Umbilical cord (tissue), 2 donors: Measurements from ENCODE around the gene NOP10. TPM values are rescaled to one million over a fixed set of nuclear protein-coding genes. Genes with fewer than 3 reads are reported as not detected.
"Not testable (repeated sequence)": the region's sequence is repeated elsewhere in the genome, so short reads cannot be mapped to it uniquely, and the experiment has no call there.

Experiments used
- DNase-seq: peaks from one replicate; pipeline ENCODE4 v3.0.0-alpha.2; 2015; ENCODE audit warnings: low spot score
- total RNA-seq: library from RNA; depleted of rRNA; stranded (reverse); fragments of >200 nt; gene quantifications from one replicate; pipeline ENCODE4 v1.2.3, GENCODE V29; 2014; ENCODE audit warnings: low replicate concordance; ENCODE audit not compliant: insufficient read depth

Gene NOP10
- 79.7 TPM for total RNA-seq

DNA sequence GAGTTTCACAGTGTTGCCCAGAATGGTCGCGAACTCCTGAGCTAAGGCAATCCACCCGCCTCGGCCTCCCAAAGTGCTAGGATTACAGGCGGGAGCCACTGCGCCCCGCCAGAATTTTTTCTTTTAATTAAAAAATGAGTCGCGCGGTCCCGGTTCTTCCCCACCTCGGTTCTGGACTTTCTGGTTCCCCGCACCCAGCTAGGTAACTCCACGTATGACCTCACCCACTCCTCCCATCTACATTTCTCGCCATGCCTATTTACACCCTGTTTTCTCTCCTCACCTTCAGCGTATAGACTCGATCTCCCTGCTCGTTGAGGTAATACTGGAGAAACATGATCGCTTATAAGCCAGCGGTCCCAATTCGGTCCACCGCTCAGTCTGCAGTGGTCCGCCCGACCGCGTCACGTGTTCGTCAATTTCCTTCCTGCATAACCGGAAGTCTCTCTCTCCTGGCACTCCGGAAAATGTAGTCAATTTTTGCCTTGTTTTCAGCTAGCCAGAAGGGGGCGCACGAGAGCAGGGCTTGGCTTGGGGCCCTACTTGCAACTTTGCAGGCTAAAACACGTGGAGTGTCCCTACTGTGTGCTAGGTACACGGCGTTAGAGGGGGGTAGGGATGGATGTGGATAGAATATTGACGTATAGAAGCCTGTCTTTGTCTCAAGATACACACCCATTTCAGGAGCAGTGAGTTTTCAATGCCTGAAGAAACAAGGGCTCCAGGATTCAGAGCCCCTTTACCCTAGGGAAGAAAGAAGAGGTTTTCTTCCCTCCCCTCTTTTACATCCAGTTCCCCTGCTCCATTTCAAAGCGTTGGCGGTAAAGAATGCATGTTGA lies at the start of gene NOP10, which contains the start of gene NUTM1:
Gene NOP10 (minus strand): TSS at position 400 of the 839 bp plus-strand sequence. CDS start 63 bp downstream, at position 337.
Gene NUTM1 (plus strand): TSS at position 579 of the 839 bp plus-strand sequence. CDS start 382 bp downstream, outside the sequence.
- DNase-seq, result peak; percentile 93

DNA sequence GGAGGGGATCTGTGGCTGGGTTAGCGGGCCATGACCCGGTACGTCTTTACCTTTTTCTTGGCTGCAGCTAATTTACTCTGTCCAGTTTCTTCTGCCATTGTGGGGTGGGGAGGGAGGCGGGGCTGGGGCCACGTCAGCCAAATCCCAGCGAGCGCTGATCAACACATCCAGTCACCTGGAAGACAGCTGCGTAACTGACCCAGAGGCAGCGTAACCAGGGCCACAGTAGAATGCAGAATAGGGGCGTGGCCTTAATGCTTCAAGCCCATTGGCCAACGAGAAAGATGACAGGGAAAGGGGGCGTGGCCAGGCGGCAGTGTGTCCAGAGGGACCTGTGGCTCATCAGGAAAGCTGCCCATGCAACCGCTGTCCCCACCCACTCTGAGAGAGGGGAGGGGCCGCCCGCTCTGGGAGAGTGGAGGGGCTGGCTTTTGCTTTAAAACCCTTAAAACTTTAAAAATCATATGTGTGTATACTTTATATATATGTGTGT lies 46.7 kb upstream of the NOP10 start:
- not testable (repeated sequence) for DNase-seq

DNA sequence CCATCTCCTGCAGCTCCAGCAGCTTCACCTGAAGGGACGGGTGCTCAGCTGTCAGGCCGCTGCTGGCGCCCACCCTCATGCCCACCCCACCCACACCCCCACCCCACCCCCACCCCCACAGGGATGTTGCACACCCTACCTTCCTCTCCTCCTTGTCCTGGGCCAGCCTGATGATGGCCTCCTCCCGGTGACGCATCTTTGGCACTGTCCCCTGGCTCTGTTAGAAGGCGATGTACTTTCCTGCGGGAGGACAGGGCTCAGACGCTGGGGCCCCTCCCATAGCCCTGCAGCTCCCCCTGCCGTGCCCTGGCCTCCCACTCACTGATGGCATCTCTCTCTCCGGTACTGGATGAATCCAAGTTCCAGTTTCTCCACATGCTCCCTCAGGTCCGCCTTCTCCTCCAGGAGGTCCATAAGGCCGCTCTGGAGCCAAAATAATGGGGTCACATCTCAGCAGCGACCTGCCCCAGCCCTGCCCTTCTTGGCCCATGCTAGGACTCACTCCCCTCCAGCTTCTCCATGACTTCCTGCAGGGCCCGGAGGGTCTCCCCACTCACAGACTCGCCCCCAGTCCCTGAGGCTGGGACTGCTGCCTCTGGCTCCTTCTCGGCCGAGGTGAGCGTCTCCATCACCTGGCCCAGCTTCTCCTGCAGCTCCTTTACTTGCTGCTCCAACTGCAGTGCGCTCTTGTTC lies 39.0 kb upstream of the NOP10 start:
- DNase-seq, result not testable (repeated sequence)

DNA sequence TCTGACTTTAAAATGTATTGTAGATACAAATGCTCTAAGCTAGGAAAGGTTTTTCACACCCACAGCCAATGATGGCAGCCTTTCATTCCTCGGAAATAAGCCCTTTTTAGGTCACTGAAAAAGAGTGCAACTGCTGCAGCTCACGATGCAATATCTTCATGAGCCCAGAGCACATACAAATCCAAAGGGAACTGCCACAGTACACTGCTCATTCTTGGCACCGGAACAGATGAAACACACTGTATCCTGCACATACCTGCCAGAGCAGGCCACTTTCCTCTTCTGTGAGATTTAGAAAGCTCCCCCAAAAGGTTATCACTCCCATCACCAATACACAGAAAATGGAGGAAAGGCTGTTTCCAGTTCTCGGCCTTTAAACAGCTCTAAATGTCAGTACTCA lies 37.6 kb upstream of the NOP10 start:
- not testable (repeated sequence) for DNase-seq

DNA sequence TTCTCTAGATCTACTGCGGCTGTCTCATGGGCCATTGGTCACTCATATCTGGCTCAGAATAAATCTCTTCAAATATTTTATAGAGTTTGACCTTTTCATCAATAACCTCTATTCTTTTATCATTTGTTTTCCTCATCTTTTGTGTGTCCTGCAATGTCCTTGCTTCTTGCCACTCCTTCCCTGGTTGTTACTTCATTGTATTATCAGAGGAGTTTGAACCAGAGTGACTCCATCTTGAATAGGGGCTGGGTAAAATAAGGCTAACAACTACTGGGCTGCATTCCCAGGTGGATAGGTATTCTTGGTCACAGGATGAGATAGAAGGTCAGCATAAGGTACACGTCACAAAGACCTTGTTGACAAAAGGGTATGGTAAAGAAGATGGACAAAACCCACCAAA lies 33.9 kb upstream of the NOP10 start:
- no peak for DNase-seq

DNA sequence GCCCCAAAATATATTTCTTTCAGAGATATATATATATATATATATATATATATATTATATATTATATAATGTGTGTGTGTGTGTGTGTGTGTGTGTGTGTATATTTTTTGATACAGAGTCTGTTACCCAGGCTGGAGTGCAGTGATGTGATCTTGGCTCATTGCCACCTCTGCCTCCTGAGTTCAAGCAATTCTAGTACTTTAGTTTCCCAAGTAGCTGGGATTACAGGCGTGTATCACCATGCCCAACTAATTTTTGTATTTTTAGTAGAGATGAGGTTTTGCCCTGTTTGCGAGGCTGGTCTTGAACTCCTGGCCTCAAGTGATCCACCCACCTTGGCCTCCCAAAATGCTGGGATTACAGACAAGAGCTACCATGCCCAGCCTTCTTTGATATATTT lies 32.6 kb upstream of the NOP10 start:
- DNase-seq, result not testable (repeated sequence)

DNA sequence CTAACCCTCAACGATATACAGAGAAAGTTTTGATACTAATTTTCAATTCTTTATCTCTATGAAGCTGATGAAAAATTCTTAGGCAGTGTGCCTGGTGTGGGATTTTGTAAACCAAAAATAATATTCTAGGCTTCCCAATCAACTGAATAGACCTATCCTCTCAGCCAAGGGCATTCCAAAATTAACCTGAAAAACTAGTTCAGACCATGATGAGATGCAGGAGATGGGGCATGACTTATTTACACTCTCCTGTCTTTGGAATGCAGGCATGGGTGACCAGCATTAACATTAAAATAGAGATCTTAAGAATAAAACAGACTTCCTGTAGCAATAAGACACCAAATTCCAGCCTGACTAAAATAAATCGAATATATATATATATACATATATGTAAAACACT lies 31.9 kb upstream of the NOP10 start:
- no peak for DNase-seq

DNA sequence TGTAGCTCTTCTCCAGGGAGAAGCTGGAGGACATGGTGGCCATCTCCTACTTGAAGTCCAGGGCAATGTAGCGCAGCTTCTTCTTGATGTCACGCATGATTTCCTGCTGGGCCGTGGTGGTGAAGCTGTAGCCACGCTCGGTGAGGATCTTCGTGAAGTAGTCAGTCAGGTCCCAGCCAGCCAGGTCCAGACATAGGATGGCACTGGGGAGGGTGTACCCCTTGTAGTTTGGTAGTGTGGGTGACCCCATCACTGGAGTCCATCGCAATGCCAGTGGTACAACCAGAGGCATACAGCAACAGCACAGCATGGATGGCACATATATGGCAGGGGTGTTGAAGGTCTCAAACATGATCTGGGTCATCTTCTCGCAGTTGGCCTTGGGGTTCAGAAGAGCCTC lies 31.0 kb upstream of the NOP10 start:
- DNase-seq, result no peak

DNA sequence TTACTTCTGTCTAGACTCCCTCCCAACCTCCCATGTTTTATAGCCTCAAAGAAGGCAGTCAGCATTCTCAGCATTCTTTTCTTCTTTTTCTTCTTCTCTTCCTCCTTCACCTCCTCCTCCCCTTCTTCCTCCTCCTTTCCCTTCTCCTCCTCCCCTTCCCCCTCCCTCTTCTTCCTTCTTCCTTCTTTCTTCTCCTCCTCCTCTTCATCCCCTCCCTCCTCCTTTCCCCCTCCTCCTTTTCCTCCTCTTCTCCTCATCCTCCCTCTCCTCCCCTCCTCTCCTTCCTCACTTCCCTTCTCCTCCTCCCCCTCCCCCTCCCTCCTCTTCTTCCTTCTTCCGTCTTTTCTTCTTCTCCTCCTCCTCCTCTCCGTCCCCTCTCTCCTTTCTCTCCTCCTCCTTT lies 27.7 kb upstream of the NOP10 start:
- no peak for DNase-seq

DNA sequence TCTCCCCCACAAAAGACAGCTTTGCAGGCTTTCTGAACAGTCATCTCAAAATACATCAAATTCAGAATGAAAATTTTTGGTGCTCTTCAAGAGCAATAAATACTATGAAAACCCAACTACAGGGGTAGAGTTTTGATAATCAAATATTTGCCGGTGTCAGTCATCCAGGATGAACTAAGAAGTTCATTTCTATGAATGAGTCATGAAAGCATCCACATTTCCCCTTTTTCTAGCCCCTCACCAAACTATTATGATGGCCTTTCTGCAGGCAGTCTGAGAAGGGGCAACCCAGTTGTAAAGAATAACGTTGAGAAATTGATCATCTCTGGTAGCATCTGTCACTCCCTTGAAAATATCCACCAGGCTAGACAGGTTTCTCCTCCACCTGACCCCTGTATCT lies 27.2 kb upstream of the NOP10 start:
- no peak for DNase-seq

DNA sequence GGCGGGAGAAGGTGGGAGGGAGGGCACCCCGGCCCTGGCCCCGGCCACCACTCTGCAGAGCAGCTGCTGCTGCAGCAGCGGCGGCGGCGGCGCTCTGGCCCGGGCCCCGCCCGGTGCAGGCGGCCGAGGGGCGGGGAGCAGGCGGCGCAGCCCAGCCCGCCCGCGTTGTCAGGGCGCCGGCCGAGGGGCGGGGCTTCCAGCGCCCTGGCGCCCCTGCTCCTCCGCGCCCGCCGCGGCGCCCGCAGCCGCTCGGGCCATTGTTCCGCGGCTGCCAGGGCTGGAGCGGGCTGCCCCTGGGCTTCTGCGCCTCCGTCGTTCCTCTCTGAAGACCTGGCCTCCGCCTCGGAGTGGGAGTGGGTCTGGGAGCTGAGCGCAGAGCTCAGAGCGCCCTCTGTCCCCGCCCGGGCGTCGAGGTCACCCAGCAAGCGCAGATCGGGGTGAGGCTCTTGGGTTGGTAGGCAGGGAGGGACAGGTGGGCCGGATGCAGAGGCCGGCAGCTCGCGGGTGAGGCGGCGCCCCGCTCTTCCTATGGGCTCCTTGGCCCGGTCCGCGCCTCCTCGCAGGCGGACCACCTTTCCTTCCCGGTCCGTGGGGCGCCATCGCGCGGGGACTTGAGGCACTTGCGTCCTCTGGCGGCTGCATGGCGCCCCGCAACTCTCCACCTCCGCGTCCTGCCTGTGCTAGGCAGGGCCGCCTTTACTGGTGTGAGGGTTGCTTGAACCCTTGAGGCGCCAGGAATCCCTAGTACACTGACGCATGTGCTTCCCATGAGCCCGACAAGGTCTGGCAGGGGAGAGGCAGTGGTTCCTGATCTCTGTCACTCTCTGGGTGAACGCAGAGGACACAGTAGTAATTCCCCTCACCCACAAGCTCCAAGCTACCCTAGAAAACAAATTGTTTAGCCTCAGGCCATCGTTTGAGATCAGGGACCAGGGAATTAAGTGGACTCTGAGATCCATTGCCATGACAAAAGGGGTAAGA lies 24.5 kb upstream of the NOP10 start, which contains the start of gene LPCAT4:
Gene LPCAT4 (minus strand): TSS at position 96 of the 981 bp plus-strand sequence. CDS start 96 bp downstream, outside the sequence.
- DNase-seq, result peak; percentile 89

DNA sequence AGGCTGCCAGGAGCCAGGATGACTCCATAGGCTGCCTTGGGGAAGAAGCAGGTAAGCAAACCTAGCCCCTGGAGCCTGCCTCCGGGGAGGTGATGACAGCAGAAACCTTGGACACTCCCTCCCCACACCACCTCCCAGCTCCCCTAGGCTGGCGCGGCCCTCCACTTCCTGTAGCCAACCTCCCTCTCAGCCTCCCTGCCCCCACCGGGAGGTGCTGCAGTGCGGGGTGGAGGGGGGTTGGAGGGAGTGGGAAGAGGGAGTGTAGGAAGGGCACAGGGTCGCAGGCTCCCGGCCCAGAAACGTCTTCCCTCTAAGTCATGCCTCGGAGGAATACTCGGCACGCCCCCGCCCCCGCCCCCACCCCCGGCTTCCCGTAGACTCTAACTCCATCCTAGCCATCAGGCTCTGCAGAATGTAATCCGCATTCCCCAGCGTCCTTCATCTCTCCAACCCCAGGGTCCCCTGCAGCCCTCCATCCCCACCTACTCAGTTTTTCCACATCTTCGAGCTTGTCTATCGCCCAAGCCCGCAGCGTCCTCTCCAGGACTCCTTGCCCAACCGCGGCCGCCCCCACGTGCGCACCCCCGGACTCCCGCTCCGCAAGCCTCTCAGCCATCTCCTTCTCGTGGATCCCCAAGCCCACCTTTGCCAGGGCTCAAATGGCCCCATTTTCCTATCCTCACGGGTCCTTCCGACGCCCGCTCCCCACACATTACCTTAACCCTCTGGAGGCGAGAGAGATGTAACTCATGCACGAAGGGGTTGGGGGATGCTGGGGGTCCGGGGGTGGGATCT lies 23.5 kb upstream of the NOP10 start:
- DNase-seq, result peak; percentile 53

DNA sequence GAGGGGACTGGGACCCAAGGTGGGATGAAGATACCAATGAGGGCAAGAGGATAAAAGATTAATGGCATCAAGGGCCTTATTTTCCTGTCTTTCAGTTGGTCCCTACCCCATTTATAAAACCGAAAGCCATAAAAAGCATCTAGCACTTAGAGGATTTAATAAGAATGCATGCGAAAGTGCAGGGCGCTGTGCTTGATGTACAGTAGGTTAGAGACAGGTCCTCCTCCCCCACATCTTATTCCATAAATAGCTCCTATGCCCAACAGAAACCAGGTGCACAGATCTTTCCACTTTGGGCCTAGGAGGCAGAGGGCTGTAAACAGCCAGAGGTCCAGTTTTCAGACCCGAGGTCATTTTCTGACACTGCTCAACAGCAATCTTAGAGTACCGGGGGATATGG lies 22.9 kb upstream of the NOP10 start:
- DNase-seq, result no peak

DNA sequence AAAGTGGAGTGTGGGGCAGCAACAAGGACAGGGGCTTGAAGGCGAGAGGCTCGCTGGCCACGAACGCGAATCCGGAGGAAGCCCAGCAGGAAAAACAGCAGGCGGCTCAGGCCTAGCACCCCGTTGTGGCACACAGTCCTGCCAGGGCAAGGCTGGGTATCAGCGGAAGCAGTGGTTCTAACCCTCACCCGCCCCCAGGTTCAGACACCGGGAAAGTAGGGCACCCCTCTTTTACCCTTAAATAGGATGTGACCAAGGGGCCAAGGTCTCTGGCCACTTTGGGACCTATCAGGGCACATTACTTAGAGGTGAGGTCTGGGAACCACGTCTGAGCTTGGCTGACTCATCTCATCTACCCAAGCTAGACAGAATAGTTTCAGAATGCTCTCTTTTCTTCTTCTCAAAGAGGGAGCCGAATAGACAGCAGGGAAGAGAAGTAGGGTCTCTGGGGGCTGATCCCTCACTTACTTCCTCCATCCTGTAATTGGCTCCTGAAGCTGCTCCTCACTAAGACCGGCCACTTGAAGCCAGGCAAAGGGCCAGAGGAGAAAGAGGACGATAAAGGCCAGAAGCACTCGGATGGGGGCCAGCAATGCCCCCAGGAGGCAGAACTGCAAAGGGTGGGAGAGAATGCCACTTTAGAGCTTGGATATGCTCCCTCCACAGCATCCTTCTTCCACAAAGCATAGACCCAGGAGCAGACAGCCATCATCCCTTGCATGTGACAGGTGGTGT lies 22.3 kb upstream of the NOP10 start:
- no peak for DNase-seq

DNA sequence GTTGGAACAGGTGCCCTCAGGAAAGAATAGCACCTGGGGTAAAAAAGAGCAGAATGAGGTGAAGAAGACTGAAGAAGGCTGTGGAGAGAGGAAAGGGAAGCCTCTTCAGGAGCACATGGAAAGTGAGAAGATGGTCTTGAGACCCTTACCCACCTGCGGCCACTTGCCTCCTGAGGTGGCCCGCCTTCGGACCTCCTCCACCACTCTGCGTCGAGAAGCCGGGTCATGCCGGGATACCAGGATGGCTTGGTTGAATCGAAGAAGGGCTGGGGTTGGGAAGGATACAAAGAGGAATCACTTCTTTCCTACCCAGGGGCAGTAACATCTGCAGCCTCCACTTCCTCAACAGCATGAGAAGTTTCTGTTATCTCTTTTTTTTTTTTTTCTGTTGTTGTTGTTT lies 21.1 kb upstream of the NOP10 start:
- no peak for DNase-seq

DNA sequence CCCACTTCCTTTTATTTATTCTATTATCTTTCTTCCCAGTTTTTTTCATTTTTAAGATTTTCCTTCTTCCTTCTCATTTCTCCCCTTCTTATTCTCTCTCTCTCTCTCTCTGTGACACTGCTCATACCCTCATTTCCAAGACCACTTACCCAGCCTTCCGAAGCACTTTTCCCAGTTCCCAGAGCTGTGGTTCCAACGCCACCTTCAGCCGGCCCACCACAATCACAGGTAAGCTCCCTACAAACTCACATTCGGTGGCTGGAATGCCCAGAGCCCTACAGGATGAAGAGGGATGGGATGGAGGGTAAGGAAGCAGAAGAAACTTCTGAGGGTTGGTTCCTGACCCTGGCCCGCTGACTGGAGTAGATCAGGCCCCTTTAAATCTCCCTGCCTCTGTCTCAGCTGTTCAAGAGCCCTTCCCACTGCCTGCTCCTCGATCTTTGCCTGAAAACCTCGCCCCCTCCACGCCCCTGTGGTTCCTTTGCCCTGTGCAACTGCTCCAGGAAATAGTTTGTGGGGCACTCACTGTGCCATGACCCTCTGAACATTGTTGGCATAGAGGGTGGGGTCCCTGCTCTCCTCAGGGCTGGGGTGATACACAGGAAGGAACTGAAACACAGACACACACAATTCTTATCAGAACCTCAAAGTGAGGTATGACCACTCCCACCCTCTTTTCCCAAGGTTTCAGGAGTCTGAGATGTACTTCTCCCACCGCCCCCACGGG lies 19.3 kb upstream of the NOP10 start:
- DNase-seq, result no peak

DNA sequence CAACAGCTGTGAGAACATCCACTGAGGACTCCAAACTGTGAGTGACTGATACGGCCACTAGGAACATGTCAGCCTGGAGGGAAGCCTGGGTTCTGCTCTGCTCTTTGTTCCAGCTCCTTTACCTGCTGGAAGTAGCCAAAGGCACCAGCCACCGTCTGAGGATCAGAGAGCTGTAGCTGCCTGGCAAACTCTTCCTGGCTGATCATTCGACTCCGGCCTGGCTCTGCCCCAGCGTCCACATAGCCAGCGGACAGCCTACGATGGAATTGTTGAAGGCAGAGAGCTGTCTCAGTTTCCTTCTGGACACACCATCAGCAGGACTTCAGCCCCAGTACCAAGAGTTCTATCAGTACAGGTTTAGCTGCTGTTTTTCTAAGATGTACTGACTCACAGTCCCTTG lies 18.3 kb upstream of the NOP10 start:
- DNase-seq, result no peak

DNA sequence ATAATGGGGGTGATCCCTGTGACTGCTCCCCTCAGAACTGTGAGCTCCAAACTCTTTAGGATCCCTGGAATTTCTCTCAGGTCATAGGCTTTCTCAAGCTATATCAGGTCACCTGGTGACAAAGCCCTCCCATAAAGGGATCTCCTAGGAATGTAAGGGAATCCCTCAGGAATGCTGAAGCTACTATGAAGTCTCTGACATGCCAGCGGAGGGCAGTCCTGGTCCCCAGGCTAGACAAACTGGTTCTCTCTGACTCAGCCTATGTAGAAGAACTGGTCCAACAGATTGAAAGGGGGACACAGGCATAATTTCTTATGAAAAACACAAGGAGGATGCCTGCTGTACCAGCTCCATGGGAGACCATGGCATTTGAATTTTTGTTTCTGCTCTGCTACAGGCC lies 17.4 kb upstream of the NOP10 start:
- peak; percentile 47 for DNase-seq

DNA sequence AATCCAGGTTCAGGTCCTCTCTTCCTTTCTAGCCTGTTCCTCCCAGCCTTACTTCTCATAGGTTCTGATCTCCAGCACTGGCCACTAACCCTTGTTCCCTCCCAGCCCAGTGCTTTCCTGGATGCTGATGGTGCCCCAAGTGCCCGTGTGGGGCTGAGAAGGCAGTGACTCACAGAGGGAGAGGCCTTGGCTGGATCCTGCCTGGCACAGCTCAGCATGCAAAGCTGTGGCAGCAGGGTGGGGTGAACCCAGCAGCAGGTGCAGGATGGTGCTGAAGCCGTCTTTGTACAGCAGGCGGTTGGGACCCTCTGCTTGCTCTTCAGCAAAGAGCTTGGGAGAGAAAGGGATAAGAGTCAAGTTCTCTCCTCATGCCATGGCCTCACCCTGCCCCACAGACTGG lies 16.5 kb upstream of the NOP10 start:
- no peak for DNase-seq
